Right atrium auricular region (tissue), 2 donors: ENCODE data around the gene RFT1. TPM values are rescaled to one million over a fixed set of nuclear protein-coding genes. Genes with fewer than 3 reads are reported as not detected.

Experiments used
- DNase-seq: peaks from one replicate; pipeline ENCODE4 v3.0.0-alpha.2; 2019; ENCODE audit warnings: low spot score
- H3K27ac ChIP-seq, 2 donors: fragments of 200-600 bp; sonication (generic); 1 replicate in 1 of 2; 2 replicates in 1 of 2; pipeline ENCODE4 v1.5.1; 2016 to 2019
- H3K27me3 ChIP-seq, 2 donors: fragments of 200-600 bp; sonication (generic); one replicate each; pipeline versions ENCODE4 v1.5.1 to v1.6.0; 2017 to 2019
- H3K36me3 ChIP-seq: fragments of 200-600 bp; sonication (generic); one replicate; pipeline ENCODE4 v1.5.1; 2016
- H3K4me1 ChIP-seq, 2 donors: fragments of 200-600 bp; sonication (generic); one replicate each; pipeline versions ENCODE4 v1.5.1 to v1.6.0; 2017 to 2019
- H3K4me3 ChIP-seq, 2 donors: fragments of 200-600 bp; sonication (generic); 1 replicate in 1 of 2; 2 replicates in 1 of 2; pipeline ENCODE4 v1.5.1; 2017 to 2019; ENCODE audit warnings: mild to moderate bottlenecking in 1 of 2, moderate library complexity in 1 of 2
- H3K9me3 ChIP-seq, 2 donors: fragments of 200-600 bp; sonication (generic); one replicate each; pipeline ENCODE4 v1.5.1; 2019
- CTCF ChIP-seq, 2 donors: fragments of 200-600 bp; sonication (generic); IDR thresholded peaks; one replicate each; pipeline ENCODE4 v1.5.1; 2019; ENCODE audit warnings: antibody characterized with exemption in 2 of 2
- total RNA-seq, 2 donors: library from RNA; depleted of rRNA; stranded (reverse); fragments of >200 nt; gene quantifications; one replicate each; pipeline ENCODE4 v1.1.0, GENCODE V29; 2016

The RFT1 gene
- total RNA-seq, 2 donors from 2014 or later: 6.2 to 6.8 TPM

GRCh38 chr3:53137221-53137620 is 7.0 kb upstream of the RFT1 start:
- Histone ChIP-seq H3K4me3 (no peak overlapping the region), H3K27ac (no peak overlapping the region), H3K36me3 (no peaks in the 10 kb centered on the region), H3K4me1 (peaks cover 0 to 27% of the 10 kb centered on the region in 2 donors), H3K27me3 (no peaks in the 10 kb centered on the region), H3K9me3 (no peaks in the 10 kb centered on the region)
- DNase-seq: no peak
- no peak for TF ChIP-seq CTCF (IDR thresholded peaks at IDR 0.05)

- Histone ChIP-seq H3K27me3 (no peaks in the 10 kb centered on the region), H3K27ac (no peak overlapping the region), H3K9me3 (no peaks in the 10 kb centered on the region), H3K4me1 (peaks cover 0 to 25% of the 10 kb centered on the region in 2 donors), H3K4me3 (no peak overlapping the region), H3K36me3 (no peaks in the 10 kb centered on the region)
- peak; percentile 66 for DNase-seq
- TF ChIP-seq CTCF (IDR thresholded peaks at IDR 0.05): peak; percentile 75 to 88
Observed at GRCh38 chr3:53134631-53135232, 4.5 kb upstream of the RFT1 start.

- Histone ChIP-seq H3K4me1 (peaks cover 0 to 38% of the 10 kb centered on the region in 2 donors), H3K27me3 (no peaks in the 10 kb centered on the region), H3K9me3 (no peaks in the 10 kb centered on the region), H3K36me3 (no peaks in the 10 kb centered on the region), H3K4me3 (no peak overlapping the region), H3K27ac (peak overlapping the region in 1 of 2 donors; percentile 89)
- DNase-seq: no peak
- TF ChIP-seq CTCF (IDR thresholded peaks at IDR 0.05): no peak
Observed at GRCh38 chr3:53132347-53132746, 2.1 kb upstream of the RFT1 start.

GRCh38 chr3:53131096-53131495 is 861 bp upstream of the RFT1 start:
- Histone ChIP-seq H3K27ac (peak overlapping the region; percentile 81 to 89), H3K4me1 (peaks cover 0 to 38% of the 10 kb centered on the region in 2 donors), H3K4me3 (peak overlapping the region; percentile 85 to 93), H3K36me3 (no peaks in the 10 kb centered on the region), H3K27me3 (no peaks in the 10 kb centered on the region), H3K9me3 (no peaks in the 10 kb centered on the region)
- TF ChIP-seq CTCF (IDR thresholded peaks at IDR 0.05): no peak
- no peak for DNase-seq

GRCh38 chr3:53129344-53129743 is 891 bp downstream of the RFT1 start:
- DNase-seq: no peak
- Histone ChIP-seq H3K27me3 (no peaks in the 10 kb centered on the region), H3K4me3 (peak overlapping the region; percentile 85 to 93), H3K27ac (peak overlapping the region in 1 of 2 donors; percentile 81), H3K4me1 (peaks cover 0 to 31% of the 10 kb centered on the region in 2 donors), H3K36me3 (peaks cover 14% of the 10 kb centered on the region), H3K9me3 (no peaks in the 10 kb centered on the region)
- no peak for TF ChIP-seq CTCF (IDR thresholded peaks at IDR 0.05)

GRCh38 chr3:53126601-53127000 is 3.6 kb downstream of the RFT1 start:
- no peak for DNase-seq
- H3K4me1 ChIP-seq: peaks cover 0 to 36% of the 10 kb centered on the region in 2 donors
- H3K27me3 ChIP-seq: no peaks in the 10 kb centered on the region
- no peaks in the 10 kb centered on the region for H3K9me3 ChIP-seq
- H3K4me3 ChIP-seq: no peak overlapping the region
- no peak for TF ChIP-seq CTCF (IDR thresholded peaks at IDR 0.05)
- no peak overlapping the region for H3K27ac ChIP-seq
- peaks cover 42% of the 10 kb centered on the region for H3K36me3 ChIP-seq
